GM12875 (cell line): ENCODE results near the gene VIM.

ENCODE experiments used
- H3K4me3 ChIP-seq: one replicate; pipeline ENCODE4 v1.5.1; 2011; ENCODE audit warnings: low read depth, low read length, control low read depth
- CTCF ChIP-seq: IDR thresholded peaks from 2 replicates; pipeline ENCODE4 v1.5.1; 2011; ENCODE audit warnings: low read depth, mild to moderate bottlenecking, control low read depth, inconsistent platforms, low read length, moderate library complexity, borderline replicate concordance; ENCODE audit not compliant: insufficient read depth

The VIM gene

GRCh38 chr10:17200912-17201793, 26.9 kb upstream of the VIM start, which contains the start of gene TRDMT1:
Gene TRDMT1 (minus strand): TSS chr10:17201672. CDS start chr10:17201634, 38 bp downstream.
- TF ChIP-seq CTCF = no peak
- H3K4me3 ChIP-seq = peak within 1 kb of the TSS; percentile 91

- no peak for TF ChIP-seq CTCF
- peak overlapping the region; percentile 91 for H3K4me3 ChIP-seq
Measured at GRCh38 chr10:17201794-17202116, 26.3 kb upstream of the VIM start.

DNA sequence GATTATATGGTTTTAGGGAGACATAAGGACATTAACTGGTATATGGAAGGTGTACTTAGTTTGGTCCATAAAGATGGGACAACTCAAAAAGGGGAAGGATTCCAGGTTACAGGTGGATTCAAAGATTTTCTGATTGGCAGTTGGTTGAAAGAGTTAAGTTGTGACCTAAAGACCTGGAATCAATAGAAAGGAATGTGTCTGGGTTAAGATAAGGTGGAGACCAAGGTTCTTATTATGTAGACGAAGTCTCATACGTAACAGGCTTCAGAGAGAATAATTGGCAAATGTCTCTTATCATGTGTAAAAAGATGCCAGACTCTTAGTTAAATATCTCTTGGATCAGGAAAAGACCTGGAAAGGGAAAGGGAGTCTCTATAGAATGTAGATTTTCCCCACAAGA, 25.5 kb upstream of the VIM start:
- no peak for TF ChIP-seq CTCF
- no peak overlapping the region for H3K4me3 ChIP-seq

- H3K4me3 ChIP-seq = no peak overlapping the region
- no peak for TF ChIP-seq CTCF
Measured at GRCh38 chr10:17202999-17203398, 25.0 kb upstream of the VIM start.

DNA sequence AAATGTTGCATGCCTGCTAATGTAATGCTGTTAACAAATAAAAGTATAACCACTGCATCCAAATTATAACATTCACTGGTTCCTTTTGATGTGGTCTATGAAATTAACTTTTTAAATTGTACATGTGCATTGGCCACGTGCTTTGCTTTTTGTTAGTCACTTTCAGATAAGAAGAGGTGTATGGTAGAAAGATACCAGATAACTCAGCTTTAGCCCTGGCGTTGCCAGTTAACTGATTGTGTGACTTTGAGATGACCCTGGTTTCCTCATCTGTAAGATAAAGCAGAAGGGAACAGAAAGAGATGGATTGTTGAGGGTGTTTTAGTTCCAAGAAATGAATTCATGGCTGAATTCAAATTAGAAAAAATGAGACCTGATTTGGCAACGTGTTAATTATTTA, 24.6 kb upstream of the VIM start:
- no peak overlapping the region for H3K4me3 ChIP-seq
- no peak for TF ChIP-seq CTCF

GRCh38 chr10:17206210-17206709, 21.8 kb upstream of the VIM start:
- H3K4me3 ChIP-seq = no peak overlapping the region
- no peak for TF ChIP-seq CTCF

GRCh38 chr10:17208476-17208875, 19.6 kb upstream of the VIM start:
- no peak overlapping the region for H3K4me3 ChIP-seq
- no peak for TF ChIP-seq CTCF
